GM18951 (cell line): ENCODE measurements around the gene RASSF8.

ENCODE experiments used
- POLR2A ChIP-seq: IDR thresholded peaks from 4 replicates; pipeline ENCODE4 v1.6.1; 2011; ENCODE audit warnings: mild to moderate bottlenecking; ENCODE audit not compliant: insufficient read length, insufficient read depth; ENCODE audit errors: extremely low read depth
- in situ Hi-C: fragments of 300-500 bp; cut with MboI; formaldehyde crosslinking; loops from one replicate; pipeline ENCODE4 v1.12.0; 2022; ENCODE audit warnings: low sequenced_read_pairs, mixed read lengths, inconsistent platforms; ENCODE audit not compliant: unreplicated experiment

Gene RASSF8, protein sequence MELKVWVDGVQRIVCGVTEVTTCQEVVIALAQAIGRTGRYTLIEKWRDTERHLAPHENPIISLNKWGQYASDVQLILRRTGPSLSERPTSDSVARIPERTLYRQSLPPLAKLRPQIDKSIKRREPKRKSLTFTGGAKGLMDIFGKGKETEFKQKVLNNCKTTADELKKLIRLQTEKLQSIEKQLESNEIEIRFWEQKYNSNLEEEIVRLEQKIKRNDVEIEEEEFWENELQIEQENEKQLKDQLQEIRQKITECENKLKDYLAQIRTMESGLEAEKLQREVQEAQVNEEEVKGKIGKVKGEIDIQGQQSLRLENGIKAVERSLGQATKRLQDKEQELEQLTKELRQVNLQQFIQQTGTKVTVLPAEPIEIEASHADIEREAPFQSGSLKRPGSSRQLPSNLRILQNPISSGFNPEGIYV

GRCh38 chr12:25958428-25959070, at the start of gene RASSF8:
TSS of gene RASSF8 (plus strand) at chr12:25958682. CDS start at chr12:26055344, 96,662 bp downstream.
- in situ Hi-C loops: no loop called here
- no peak for TF ChIP-seq POLR2A

DNA sequence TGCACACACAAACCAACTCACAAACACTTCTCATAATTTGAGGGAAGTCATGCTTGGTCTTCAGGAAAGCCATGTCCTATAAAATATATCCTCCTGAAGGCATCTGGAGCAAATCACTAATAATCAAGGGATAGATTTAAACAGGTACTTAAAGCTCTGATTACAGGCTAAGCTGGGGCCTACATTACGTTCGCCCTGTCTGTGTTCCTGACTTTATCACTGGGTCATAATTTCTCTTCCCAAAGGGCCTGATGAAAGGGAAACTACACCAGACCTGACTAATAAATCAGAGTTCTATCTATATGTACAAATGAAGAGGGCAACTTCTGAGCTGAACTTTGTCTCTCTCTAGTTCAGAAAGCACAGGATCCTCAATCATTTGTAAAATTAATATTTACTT, 43.9 kb upstream of the RASSF8 start:
- no peak for TF ChIP-seq POLR2A
- in situ Hi-C loops: no loop called here

GRCh38 chr12:25924491-25925001, 33.9 kb upstream of the RASSF8 start:
- in situ Hi-C loops: no loop called here
- no peak for TF ChIP-seq POLR2A

GRCh38 chr12:25925064-25925463, 33.4 kb upstream of the RASSF8 start:
- in situ Hi-C loops: no loop called here
- no peak for TF ChIP-seq POLR2A

GRCh38 chr12:25926536-25926935, 31.9 kb upstream of the RASSF8 start:
- in situ Hi-C loops: no loop called here

DNA sequence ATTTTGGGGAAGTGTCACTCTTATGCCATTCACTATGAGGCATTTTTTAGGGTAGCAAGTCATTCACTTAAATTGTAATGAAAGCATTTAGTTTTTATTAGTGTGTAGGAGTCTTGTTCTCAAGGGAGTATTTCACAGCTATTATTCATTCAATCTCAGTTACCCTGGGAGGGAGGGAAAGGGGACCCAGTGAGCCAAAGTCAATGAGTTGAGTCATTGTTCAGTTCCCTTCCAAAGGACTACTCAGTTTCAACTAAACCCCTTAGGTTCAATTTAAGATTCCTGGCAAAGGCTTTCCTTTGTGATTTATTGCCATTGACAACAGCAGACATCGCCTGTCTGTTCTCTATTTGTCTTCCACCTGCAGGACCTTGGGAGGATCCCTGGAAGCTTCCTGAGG, 29.3 kb upstream of the RASSF8 start:
- TF ChIP-seq POLR2A: no peak
- in situ Hi-C loops: no loop called here

More at GRCh38 chr12:25926536-25926935, 31.9 kb upstream of the RASSF8 start:
- TF ChIP-seq POLR2A: no peak

DNA sequence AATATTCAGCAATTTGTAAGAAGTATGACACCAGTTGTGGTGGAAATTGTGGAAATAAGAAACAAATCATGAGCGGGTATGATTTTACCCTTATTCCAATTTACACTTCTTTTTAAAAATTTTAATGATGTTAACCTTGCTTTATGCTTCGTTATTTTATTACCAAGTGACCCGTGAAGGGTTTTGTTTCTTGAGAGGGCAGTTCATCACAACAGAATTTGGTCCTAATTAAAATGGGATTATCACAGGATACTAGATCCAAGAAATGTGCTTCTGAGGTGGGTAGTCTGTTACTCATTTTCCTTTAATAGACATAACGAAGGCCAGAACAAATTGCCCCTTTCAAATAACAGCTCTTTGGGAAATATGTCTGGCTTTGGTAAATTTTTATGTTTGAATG, 25.5 kb upstream of the RASSF8 start:
- TF ChIP-seq POLR2A: no peak
- in situ Hi-C loops: no loop called here

- in situ Hi-C loops: no loop called here
Measured at GRCh38 chr12:25934456-25934855, 24.0 kb upstream of the RASSF8 start.

GRCh38 chr12:25935355-25936144, 22.9 kb upstream of the RASSF8 start:
- in situ Hi-C loops: no loop called here
- no peak for TF ChIP-seq POLR2A

More at GRCh38 chr12:25934456-25934855, 24.0 kb upstream of the RASSF8 start:
- TF ChIP-seq POLR2A: no peak

DNA sequence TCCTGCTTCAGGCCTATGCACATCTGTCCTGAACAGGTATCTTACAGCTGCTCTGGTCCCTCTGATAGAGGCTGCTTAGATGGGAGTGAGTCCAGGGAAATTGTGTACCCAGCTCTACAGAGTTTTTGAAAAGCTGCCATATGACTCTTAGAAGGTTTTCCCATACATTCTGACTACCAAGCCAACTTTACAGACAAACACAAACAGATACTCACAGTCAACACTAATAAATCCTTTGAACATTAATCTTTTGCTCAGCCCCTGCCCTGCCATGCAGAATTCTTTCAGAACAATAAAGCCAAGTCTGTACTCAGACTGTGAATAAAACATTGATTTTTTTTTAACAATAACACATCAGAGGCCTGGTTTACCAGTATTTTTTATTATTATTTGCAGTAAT, 21.4 kb upstream of the RASSF8 start:
- in situ Hi-C loops: no loop called here
- no peak for TF ChIP-seq POLR2A

DNA sequence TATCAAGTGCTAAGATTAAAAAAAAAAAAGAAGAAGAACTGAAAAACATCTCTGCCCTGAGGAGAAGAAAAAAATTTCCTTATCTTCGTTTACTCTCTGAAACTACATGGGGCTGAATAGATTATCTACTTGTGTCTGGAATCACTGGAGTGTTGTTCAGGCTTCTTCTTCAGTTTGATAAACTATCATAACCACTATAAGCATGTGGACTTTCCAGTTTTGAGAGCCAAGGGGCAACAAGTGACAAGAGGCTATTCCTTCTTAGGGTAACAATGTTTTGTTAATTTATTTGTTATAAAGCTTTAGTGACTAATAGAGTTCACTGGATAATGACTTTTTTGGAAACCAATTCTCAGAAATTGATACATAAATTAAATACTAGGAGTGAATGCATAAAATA, 19.9 kb upstream of the RASSF8 start:
- no peak for TF ChIP-seq POLR2A
- in situ Hi-C loops: no loop called here

- TF ChIP-seq POLR2A: no peak
- in situ Hi-C loops: no loop called here
Measured at GRCh38 chr12:25939606-25940005, 18.9 kb upstream of the RASSF8 start.

GRCh38 chr12:25940886-25941285, 17.6 kb upstream of the RASSF8 start:
- in situ Hi-C loops: no loop called here
- no peak for TF ChIP-seq POLR2A
